Vagina (tissue), 2 donors: ENCODE results near the gene POMGNT2. TPM values are rescaled to one million over a fixed set of nuclear protein-coding genes. Genes with fewer than 3 reads are reported as not detected.

ENCODE experiments used
- DNase-seq, 2 donors: peaks; one replicate each; pipeline ENCODE4 v3.0.0-alpha.2; 2017; ENCODE audit errors: extremely low spot score in 2 of 2
- H3K27ac ChIP-seq: fragments of 200-600 bp; sonication (generic); one replicate; pipeline ENCODE4 v1.5.1; 2019
- H3K27me3 ChIP-seq: fragments of 200-600 bp; sonication (generic); one replicate; pipeline ENCODE4 v1.5.1; 2019
- H3K36me3 ChIP-seq, 2 donors: fragments of 200-600 bp; sonication (generic); one replicate each; pipeline ENCODE4 v1.5.1; 2017 to 2019
- H3K4me1 ChIP-seq: fragments of 200-600 bp; sonication (generic); one replicate; pipeline ENCODE4 v1.5.1; 2019
- H3K4me3 ChIP-seq, 2 donors: fragments of 200-600 bp; sonication (generic); 1 replicate in 1 of 2; 2 replicates in 1 of 2; pipeline ENCODE4 v1.5.1; 2016 to 2019
- H3K9me3 ChIP-seq: fragments of 200-600 bp; sonication (generic); one replicate; pipeline ENCODE4 v1.5.1; 2019
- CTCF ChIP-seq, 3 experiments: fragments of 450-650 bp in 2 of 3; fragments of 200-600 bp in 1 of 3; sonication (generic) in 1 of 3; IDR thresholded peaks; one replicate each; pipeline ENCODE4 v1.5.1; 2017 to 2019; ENCODE audit warnings: antibody characterized with exemption in 3 of 3, mild to moderate bottlenecking in 2 of 3, moderate library complexity in 2 of 3
- POLR2A ChIP-seq, 2 donors: fragments of 450-650 bp; IDR thresholded peaks; one replicate each; pipeline ENCODE4 v1.6.1; 2017; ENCODE audit warnings: antibody characterized with exemption in 2 of 2, mild to moderate bottlenecking in 2 of 2, moderate library complexity in 2 of 2
- POLR2AphosphoS5 ChIP-seq, 2 donors: sonication (generic); formaldehyde crosslinking; IDR thresholded peaks; one replicate each; pipeline ENCODE4 v1.9.0; 2017; ENCODE audit warnings: antibody characterized with exemption in 2 of 2, mild to moderate bottlenecking in 2 of 2, low read depth in 1 of 2; ENCODE audit not compliant: insufficient read depth in 1 of 2
- intact Hi-C: fragments of 100-400 bp; cut with DNase I; formaldehyde crosslinking; loops from one replicate; pipeline ENCODE4 v1.15.1; 2023
- total RNA-seq: library from RNA; depleted of rRNA; stranded (reverse); fragments of >200 nt; gene quantifications from one replicate; pipeline ENCODE4 v1.2.3, GENCODE V29; 2016

POMGNT2 gene
- total RNA-seq, 1 donor from 2014 or later = 26.8 TPM

- TF ChIP-seq POLR2AphosphoS5 (IDR thresholded peaks at IDR 0.05; ENCODE audit: insufficient read depth in 1 of 2, low read depth in 1 of 2) (no peak), CTCF (IDR thresholded peaks at IDR 0.05) (no peak), POLR2A (IDR thresholded peaks at IDR 0.05) (no peak)
- Histone ChIP-seq H3K27ac (no peak overlapping the region), H3K9me3 (no peaks in the 10 kb centered on the region), H3K27me3 (no peaks in the 10 kb centered on the region), H3K36me3 (no peaks in the 10 kb centered on the region), H3K4me3 (no peak overlapping the region), H3K4me1 (peaks cover 6% of the 10 kb centered on the region)
- intact Hi-C loops = no loop called here
- no peak for DNase-seq
Measured at GRCh38 chr3:43095370-43095769, 10.5 kb downstream of the POMGNT2 start.

GRCh38 chr3:43094851-43095250 is 11.0 kb downstream of the POMGNT2 start:
- TF ChIP-seq POLR2A (IDR thresholded peaks at IDR 0.05) = no peak
- no peak for TF ChIP-seq POLR2AphosphoS5 (IDR thresholded peaks at IDR 0.05; ENCODE audit: insufficient read depth in 1 of 2, low read depth in 1 of 2)
- no peak for TF ChIP-seq CTCF (IDR thresholded peaks at IDR 0.05)
- Histone ChIP-seq H3K4me1 (peaks cover 6% of the 10 kb centered on the region), H3K36me3 (no peaks in the 10 kb centered on the region), H3K4me3 (no peak overlapping the region), H3K9me3 (no peaks in the 10 kb centered on the region), H3K27me3 (no peaks in the 10 kb centered on the region), H3K27ac (no peak overlapping the region)
- peak in 1 of 2 donors; percentile 71 for DNase-seq
- intact Hi-C loops = no loop called here

- Histone ChIP-seq H3K27me3 (no peaks in the 10 kb centered on the region), H3K4me1 (peaks cover 6% of the 10 kb centered on the region), H3K9me3 (no peaks in the 10 kb centered on the region), H3K27ac (no peak overlapping the region), H3K36me3 (no peaks in the 10 kb centered on the region), H3K4me3 (no peak overlapping the region)
- no peak for TF ChIP-seq CTCF (IDR thresholded peaks at IDR 0.05)
- no peak for TF ChIP-seq POLR2A (IDR thresholded peaks at IDR 0.05)
- no peak for TF ChIP-seq POLR2AphosphoS5 (IDR thresholded peaks at IDR 0.05; ENCODE audit: insufficient read depth in 1 of 2, low read depth in 1 of 2)
- intact Hi-C loops = no loop called here
- no peak for DNase-seq
Measured at GRCh38 chr3:43094381-43094780, 11.5 kb downstream of the POMGNT2 start.

GRCh38 chr3:43093974-43094373 is 11.9 kb downstream of the POMGNT2 start:
- no peaks in the 10 kb centered on the region for H3K36me3 ChIP-seq
- H3K9me3 ChIP-seq = no peaks in the 10 kb centered on the region
- no peak overlapping the region for H3K4me3 ChIP-seq
- H3K27ac ChIP-seq = no peak overlapping the region
- no peak for DNase-seq
- TF ChIP-seq POLR2A (IDR thresholded peaks at IDR 0.05) (no peak), CTCF (IDR thresholded peaks at IDR 0.05) (no peak), POLR2AphosphoS5 (IDR thresholded peaks at IDR 0.05; ENCODE audit: insufficient read depth in 1 of 2, low read depth in 1 of 2) (no peak)
- H3K27me3 ChIP-seq = no peaks in the 10 kb centered on the region
- peaks cover 6% of the 10 kb centered on the region for H3K4me1 ChIP-seq
- intact Hi-C loops = no loop called here

DNA sequence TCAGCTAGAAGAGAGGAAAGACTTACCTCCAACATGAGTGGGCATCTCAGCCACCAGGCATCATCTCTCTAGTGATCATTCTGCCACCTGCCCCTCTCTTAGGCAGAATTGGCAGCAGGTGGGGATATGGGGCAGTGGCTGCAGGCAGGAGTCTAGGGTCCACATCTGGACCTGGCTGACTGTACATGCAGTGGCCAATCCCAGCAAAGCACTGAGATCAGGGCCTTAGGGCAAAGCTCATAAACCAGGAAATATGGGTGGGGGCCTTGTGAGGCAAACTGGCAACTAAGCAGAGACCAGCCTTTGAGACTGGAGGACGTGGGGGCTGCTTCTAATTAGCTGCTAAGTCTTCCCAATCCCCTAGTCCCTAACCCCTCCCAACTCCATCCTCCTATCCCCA is 12.9 kb downstream of the POMGNT2 start:
- intact Hi-C loops = no loop called here
- Histone ChIP-seq H3K36me3 (no peaks in the 10 kb centered on the region), H3K27me3 (no peaks in the 10 kb centered on the region), H3K9me3 (no peaks in the 10 kb centered on the region), H3K4me1 (peaks cover 6% of the 10 kb centered on the region), H3K4me3 (no peak overlapping the region), H3K27ac (no peak overlapping the region)
- DNase-seq = no peak
- TF ChIP-seq CTCF (IDR thresholded peaks at IDR 0.05) = no peak
- TF ChIP-seq POLR2AphosphoS5 (IDR thresholded peaks at IDR 0.05; ENCODE audit: insufficient read depth in 1 of 2, low read depth in 1 of 2) = no peak
- TF ChIP-seq POLR2A (IDR thresholded peaks at IDR 0.05) = no peak
